HG03457 (cell line): ENCODE data around the gene DOCK8.
A peak's percentile ranks its signal among the peaks of the same experiment; 100 is the strongest.

Experiments used
- ATAC-seq: cut with Tn5 transposase; IDR thresholded peaks from one replicate; pipeline ENCODE4 v1.9.1; 2021; ENCODE audit warnings: moderate number of reproducible peaks; ENCODE audit not compliant: unreplicated experiment

DOCK8 gene

GRCh38 chr9:450561-450960 is 235.9 kb downstream of the DOCK8 start:
- no peak for ATAC-seq

- ATAC-seq: no peak
These were observed 239.2 kb downstream of the DOCK8 start for GRCh38 chr9:453832-454231.

- no peak for ATAC-seq
These were observed 241.7 kb downstream of the DOCK8 start for GRCh38 chr9:456365-456764.

- no peak for ATAC-seq
These were observed 243.9 kb downstream of the DOCK8 start for GRCh38 chr9:458590-458989.

- no peak for ATAC-seq
These were observed 245.1 kb downstream of the DOCK8 start for GRCh38 chr9:459491-460444.

- no peak for ATAC-seq
These were observed 247.5 kb downstream of the DOCK8 start for GRCh38 chr9:462121-462520.

GRCh38 chr9:462606-463005 is 247.9 kb downstream of the DOCK8 start:
- no peak for ATAC-seq

GRCh38 chr9:463455-464171 is 248.9 kb downstream of the DOCK8 start:
- no peak for ATAC-seq

GRCh38 chr9:466747-467146 is 252.1 kb downstream of the DOCK8 start:
- ATAC-seq: no peak

GRCh38 chr9:468766-469426 is 254.2 kb downstream of the DOCK8 start:
- no peak for ATAC-seq

GRCh38 chr9:469672-470551 is 255.2 kb downstream of the DOCK8 start:
- ATAC-seq: peak; percentile 83

GRCh38 chr9:470552-471194 is 256.0 kb downstream of the DOCK8 start:
- ATAC-seq: no peak

GRCh38 chr9:471320-471719 is 256.7 kb downstream of the DOCK8 start:
- ATAC-seq: no peak

- ATAC-seq: no peak
These were observed 257.9 kb downstream of the DOCK8 start for GRCh38 chr9:472479-473075.

GRCh38 chr9:477193-477592 is 262.5 kb downstream of the DOCK8 start:
- no peak for ATAC-seq

GRCh38 chr9:479304-479970 is 264.8 kb downstream of the DOCK8 start:
- ATAC-seq: no peak

GRCh38 chr9:479971-480350 is 265.3 kb downstream of the DOCK8 start:
- no peak for ATAC-seq

GRCh38 chr9:482739-483138 is 268.1 kb downstream of the DOCK8 start:
- no peak for ATAC-seq

GRCh38 chr9:486156-486555 is 271.5 kb downstream of the DOCK8 start:
- ATAC-seq: no peak
